HG03520 (cell line): ENCODE data around the gene ABCG2.
A peak's percentile ranks its signal among the peaks of the same experiment; 100 is the strongest.
"Not testable (repeated sequence)": the region's sequence is repeated elsewhere in the genome, so short reads cannot be mapped to it uniquely, and the experiment has no call there.

ENCODE experiments used
- ATAC-seq: cut with Tn5 transposase; IDR thresholded peaks from one replicate; pipeline ENCODE4 v1.9.1; 2021; ENCODE audit warnings: mild to moderate bottlenecking, moderate library complexity; ENCODE audit not compliant: unreplicated experiment

The ABCG2 gene

DNA sequence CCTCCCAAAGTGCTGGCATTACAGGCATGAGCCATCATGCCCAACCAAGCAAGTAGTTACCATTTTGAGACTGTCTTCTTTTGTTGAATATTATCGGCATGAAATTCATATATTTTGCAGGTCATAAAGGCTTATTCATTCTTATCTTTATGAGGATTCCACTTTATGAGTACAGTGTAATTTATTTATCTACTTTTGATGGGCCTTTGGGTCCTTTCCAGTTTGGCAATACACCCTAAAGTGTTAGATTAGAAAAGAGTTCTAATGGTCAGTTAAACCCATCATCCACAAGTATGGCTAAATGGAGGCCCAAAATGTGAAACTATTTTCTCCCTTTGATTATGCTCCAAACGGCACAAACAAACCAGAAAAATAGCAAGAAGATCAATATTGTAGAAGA is 10.9 kb upstream of the ABCG2 start:
- ATAC-seq: no peak

DNA sequence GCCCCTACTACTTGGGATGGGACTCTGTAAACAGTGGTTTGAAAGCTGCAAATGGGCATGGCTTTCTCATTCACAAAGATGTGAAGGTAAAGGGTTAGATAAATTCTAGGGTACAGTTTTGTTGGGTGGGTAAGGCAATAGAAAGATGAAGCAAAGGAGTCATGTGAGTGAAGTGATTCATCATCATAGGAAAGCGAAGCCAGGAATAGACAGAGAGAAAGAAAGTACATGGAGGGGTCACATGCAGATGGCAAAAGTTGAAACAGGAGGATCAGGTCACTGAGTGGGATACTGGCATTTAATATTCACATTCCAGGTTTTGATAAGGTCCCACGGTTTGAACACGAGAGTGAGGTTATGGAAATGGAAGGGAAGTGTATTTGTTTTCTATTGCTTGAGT is 8.2 kb upstream of the ABCG2 start:
- ATAC-seq: no peak

DNA sequence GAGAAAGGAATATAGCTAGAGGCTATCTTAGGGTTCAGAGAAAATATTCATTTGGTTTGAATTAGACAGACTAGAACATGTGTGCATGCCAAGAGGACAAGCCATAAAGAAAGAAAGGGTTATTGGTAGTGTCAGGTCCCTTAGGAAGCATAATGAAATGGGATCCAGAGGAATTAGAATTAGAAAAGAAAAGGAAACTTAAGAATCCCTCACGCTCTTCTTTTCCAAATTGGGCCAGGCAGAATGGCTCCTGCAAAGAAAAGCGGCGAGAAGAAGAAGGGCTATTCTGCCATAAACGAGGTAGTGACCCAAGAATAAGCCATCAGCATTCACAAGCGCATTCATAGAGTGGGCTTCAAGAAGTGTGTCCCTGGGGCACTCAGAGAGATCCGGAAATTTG is 4.9 kb upstream of the ABCG2 start:
- ATAC-seq: no peak

DNA sequence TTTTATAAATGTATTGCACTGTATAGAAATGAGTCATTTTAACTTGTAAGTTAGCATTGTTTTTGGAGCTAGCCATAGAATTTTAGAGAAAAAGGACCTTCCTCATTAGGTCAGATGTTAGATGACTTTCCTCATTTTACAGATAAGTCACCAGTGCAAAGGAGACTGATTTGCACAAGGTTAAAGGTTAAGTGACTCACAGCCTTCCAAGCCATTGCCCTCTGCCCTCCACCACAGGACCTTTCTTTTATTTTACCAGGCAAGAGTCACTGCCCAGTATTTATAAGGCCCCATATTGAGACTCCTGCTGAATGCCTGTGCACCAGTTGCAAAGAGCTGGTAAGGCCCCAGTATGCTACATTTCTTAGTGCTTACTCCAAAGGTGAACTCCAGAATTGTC is 4.2 kb upstream of the ABCG2 start:
- ATAC-seq: no peak

DNA sequence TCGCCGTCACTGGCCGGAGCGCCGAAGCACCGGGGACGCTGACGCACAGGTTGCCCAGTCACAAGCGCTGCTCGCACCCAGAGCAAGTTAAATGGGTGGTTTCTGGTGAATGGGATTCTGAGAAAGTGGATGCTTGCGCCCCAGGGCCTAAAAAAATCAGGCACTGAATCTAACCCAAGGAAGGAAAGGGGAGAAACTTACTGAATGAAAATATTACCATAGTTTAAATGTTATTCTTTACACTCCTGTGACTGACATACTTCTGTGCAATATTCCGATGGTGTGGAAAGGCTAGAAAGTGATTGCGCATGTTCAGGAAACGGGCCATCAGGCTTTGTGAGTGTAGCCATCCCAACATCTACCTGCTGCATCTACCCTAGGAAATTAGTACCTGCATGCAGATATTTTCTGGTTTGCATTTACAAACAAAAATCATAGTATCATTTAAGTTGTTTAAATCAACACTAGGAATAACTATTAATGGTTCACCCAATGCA is 838 bp upstream of the ABCG2 start:
- no peak for ATAC-seq

DNA sequence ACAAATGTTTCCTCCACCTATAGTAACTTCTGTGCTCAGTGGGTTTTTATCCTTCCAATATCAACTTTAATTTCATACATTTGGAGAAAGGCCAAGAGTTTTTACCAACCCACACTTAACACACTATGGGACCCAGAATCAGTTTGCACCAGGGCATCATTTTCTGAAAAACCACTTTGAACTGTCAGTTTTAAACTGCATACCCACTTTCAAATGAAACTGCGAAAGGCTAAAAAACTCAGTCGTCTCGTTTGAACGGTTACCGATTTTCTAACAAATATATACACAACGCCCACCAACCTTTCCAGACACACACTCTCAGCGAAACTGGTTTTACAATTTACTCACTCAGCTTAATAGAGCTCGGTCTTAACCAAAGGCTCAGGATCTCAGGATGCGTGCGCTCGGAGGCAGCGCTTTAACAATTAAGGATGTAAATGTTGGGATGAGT is 376 bp downstream of the ABCG2 start:
- ATAC-seq: peak; percentile 45

DNA sequence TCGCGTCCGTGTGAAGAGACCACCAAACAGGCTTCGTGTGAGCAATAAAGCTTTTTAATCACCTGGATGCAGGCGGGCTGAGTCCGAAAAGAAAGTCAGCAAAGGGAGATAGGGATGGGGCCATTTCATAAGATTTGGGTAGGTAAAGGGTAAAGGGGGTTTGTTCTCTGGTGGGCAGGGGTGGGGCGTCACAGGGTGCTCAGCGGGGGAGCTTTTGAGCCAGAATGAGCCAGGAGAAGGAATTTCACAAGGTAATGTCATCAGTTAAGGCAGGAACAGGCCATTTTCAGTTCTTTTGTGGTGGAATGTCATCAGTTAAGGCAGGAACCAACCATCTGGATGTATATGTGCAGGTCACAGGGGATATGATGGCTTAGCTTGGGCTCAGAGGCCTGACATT is 6.1 kb downstream of the ABCG2 start:
- ATAC-seq: not testable (repeated sequence)

DNA sequence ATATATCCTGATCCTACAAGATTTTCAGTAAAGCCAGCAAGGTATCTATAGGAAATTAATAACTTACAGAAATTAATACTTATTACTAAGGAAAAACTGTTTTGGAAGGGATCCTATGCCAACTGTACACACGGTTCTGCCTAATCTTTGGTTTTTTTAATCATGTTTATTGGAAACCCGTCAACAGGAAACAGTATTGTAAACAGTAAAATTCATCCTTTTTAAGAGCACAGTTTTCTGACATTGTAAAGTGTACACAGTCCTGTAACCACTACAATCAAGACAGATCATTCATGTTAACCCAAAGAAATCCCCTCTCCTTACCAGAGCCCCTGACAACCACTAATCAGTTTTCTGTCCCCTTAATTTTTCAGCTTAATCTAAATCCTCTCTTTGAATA is 9.9 kb downstream of the ABCG2 start:
- no peak for ATAC-seq

DNA sequence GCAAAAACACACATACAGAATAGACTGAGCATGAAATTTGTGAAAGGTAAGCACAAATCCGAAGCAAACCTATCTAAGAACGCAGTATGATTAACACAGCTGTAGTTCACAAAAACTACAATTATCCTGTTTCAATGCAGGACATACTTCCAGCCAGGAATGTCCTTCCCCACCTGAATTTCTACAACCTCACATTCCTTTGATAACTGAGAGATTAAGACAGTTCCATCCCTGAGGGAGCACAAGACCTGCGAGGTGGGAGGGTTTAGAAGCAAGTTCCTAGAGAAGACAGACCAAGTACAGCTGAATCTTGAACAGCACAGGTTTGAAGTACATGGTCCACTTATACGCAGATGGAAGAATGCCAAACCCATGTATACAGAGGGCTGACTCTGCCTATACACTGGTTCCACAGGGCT is 10.6 kb downstream of the ABCG2 start:
- no peak for ATAC-seq

DNA sequence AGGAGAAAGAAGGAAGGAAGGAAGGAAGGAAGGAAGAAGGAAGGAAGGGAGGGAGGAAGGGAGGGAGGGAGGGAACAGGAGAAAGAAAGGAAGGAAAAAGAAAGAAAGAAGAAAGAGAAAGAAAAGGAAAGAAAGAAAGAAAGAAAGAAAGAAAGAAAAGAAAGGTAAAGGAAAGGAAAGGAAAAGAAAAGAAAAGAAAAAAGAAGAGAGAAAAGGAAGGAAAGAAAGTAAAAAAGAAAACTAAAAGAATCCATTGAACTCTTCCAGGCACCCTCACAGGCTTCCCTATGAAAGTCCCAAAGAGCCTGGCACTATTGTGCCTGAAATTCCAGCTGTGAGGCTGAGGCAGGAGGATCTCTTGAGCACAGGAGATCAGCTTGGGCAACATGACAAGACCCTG is 11.5 kb downstream of the ABCG2 start:
- ATAC-seq: no peak

DNA sequence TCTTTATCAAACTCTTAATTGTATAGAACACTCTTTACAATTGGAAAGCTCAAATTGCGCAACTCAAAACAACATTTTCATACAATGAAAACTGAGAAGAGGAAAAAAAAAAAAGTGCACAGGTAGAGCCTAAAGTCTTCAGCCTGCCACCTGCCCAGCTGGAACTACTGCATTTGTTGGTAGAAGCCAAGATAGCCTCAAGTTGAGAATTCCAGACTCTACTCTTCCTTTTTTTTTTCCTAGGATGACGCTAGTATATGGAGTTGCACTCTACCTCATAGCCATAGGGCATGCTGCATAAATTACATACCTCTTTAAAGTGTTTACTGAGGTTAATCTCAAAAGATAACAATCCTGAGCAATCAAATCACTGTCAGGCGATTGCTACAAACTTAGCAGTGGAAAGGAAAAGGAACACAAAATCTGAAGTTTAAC is 13.6 kb downstream of the ABCG2 start:
- no peak for ATAC-seq

DNA sequence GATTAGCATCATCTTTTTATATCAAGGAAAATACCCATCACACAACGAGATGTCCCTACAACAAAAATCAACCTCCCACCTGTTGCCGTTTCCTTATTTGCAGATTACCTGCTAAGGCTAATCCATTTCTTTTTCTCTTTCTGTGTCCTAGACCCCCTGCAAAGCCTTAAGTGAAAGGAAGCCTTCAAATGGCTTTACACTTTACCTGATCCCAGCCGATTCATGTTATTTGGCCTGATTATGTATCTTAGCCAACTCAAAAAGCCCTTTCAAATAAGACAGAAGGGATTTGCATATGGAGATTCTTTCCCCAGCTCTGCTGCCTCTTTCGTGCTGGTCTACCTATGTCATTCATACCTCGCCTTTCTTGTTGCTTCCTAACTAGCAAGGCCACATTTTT is 14.4 kb downstream of the ABCG2 start:
- ATAC-seq: no peak

DNA sequence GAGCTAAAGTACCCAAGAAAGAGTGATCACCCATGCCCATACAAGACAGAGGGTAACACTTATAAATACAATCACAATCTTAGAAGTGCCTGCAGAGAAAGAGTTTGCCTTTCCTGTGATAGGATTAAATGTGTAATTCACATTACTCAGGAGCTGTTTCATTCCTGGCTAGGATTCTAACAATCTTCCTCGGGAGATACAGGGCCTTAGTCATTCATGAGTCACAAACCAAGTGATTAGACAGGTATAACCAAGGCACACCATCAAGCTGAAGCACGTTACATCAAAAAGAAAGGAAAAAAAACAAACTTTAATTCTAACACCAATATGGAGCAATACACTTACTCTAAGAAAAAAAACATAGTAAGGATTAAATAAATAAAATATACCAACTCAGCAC is 14.9 kb downstream of the ABCG2 start:
- no peak for ATAC-seq

DNA sequence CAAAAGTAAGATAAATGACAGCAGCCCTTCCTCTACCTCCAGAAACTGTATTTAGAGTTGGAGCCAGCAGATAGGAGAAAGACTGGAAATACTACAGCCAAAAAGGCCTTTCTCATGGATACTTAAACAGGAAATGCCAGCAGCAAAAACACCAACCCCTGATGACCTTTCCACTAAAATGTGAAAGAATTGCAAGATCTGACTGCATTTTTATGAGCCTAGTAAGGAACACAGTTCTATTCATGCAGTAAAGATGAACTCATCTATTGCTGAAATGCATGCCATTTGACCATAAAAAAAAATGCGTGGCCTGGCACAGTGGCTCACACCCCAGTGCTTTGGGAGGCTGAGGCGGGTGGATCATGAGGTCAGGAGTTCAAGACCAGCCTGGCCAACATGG is 19.9 kb downstream of the ABCG2 start:
- no peak for ATAC-seq

DNA sequence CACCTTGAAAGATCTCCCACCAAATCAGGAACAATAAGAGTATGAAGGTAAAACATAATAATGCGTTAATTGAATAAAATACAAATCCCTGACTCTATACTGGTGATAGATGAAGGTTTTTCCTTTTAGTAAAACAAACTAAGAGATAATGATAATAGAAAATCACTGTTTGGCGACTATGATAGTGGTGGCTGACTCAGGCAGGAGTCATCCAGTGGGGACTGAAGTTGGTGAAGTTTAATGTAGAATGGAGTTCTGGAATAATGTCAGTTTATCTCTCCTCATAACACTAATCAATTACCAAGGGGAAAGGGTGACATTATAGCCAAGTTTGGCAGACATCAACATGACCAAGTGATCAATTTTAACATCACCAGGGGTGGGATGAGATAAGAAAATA is 21.3 kb downstream of the ABCG2 start:
- no peak for ATAC-seq

DNA sequence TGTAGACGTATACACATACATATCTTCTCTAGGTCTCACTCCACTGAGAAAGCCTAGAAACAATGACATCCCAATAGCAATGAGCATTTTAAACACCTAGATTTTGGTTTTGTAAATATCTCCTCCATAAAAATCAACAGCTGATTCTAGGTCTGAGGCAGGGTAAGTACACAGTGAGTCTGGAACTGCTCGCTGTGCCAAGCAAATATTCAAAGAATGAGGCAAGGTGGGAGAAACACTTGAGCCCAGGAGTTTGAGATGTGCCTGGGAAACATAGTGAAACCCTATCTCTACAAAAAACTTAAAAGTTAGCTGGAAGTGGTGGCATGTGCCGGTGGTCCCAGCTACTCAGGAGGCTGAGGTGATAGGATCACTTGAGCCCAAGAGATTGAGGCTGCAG is 22.2 kb downstream of the ABCG2 start:
- no peak for ATAC-seq

DNA sequence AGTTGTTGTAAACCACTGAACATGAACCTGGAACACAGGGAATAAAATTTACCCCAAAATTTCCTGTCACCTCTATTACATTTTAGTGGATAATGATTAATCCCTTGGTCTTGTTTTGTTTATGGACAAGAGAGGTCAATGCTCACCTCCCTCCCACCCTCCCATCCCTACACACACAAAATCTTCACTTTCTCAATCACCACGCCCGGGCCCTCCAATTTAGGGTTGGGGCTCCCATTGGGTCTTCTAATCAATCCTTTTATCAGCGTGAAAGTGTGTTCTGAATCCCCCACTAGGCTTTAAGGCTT is 23.1 kb downstream of the ABCG2 start:
- ATAC-seq: no peak

DNA sequence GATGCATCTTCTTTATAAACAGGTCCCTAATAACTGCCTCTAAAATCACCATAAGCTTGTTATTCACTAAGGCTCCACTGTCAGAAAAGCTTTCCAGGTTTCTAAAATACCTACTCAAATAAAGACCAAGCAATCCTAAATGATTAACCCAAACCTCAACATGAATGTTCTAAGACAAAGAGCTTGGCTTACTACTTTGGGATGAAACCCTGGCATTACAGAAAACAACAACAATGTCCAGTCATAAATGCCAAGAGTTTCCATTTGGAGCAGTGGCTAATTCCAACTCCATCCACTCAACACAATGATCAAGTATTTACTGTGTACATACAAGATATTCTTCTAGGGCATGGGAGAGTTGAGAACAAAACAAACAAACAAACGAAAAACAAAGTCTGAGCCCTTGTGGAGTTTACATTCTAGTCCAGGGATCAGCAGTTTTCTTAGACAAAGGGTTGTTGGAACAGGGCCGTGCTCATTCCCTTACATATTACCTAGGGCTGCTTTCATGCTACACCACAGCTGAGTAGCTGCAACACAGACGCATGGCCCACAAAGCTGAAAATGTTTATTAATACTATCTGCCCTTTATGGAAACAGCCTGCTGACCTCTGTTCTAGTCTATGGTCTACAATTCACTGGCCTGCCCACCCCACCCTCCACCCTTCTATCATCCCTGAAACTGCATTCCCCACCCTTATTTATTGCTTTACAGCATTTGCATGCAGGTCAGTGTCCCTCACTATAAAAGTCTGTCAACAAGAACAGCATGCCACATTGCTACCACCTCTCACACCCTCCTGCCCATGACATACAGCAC is 23.7 kb downstream of the ABCG2 start:
- ATAC-seq: no peak

DNA sequence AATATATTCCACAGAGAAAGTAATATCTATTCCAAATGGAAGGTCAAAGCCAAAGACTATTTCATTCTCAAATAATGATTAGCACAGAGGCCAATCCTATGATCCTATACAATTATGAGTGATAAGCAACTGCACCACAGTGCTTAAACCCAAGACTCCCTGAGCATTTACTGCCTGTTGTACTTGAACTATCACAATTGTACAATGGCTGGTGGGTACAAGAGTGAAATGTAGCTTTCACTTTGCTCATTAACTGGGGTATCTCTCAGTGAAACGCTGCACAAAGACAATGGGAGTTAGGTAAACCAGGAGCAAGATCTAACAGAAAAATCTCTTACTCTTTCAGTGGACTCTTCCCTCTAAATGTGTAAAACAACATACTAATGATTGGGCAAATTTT is 24.3 kb downstream of the ABCG2 start:
- no peak for ATAC-seq

DNA sequence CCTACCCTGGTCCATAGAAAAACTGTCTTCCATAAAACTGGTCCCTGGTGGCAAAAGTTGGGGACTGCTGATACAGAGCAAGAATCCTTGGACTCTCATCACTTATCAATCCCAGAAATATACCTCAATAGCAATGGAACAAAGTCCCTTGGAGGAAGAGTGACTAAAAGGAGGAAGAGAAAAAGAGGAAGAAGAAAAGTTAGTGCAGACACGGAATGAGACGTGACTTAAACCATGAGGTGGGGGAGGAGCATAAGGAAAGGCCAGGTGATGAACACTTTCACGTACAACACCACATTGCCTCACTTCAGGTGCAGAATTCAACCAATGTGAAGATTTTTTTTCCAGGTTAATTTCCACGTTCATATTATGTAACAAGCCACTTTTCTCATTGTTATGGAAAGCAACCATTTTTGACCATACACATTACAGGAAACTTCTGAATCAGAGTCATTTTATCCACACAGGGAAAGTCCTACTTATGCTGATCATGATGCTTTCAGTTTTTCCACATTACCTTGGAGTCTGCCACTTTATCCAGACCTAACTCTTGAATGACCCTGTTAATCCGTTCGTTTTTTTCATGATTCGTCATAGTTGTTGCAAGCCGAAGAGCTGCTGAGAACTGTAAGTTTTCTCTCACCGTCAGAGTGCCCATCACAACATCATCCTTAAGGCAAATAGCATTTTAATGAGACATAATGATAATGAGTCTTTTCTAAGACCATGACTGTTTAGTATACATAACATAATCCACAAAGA is 27.7 kb downstream of the ABCG2 start:
- no peak for ATAC-seq

DNA sequence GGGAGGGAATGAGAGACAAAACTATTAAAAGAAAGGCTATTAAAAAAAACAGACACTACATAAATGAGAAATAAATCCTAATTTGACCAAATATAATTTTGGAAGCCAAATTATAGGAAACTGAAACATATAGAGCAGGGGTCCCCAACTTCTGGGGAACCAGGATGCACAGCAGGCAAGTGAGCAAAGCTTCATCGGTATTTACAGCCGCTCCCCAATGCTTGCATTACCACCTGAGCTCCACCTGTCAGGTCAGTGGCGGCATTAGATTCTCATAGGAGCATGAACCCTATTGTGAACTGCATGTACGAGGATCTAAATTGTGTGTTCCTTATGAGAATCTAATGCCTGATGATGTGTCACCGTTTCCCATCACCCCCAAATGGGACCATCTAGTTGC is 28.4 kb downstream of the ABCG2 start:
- no peak for ATAC-seq

DNA sequence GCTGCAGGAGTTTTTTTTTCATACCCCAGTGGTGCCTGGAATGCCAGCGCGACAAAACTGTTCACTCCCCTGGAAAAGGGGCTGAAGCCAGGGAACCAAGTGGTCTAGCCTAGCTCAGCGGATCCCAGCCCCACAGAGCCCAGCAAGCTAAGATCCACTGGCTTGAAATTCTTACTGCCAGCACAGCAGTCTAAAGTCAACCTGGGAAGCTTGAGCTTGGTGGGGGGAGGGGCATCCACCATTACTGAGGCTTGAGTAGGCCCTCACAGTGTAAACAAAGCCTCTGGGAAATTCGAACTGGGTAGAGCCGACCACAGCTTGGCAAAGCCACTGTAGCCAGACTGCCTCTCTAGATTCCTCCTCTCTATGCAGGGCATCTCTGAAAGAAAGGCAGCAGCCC is 36.2 kb downstream of the ABCG2 start:
- ATAC-seq: not testable (repeated sequence)
